AG09309 (cell line): ENCODE data around the gene SERPINE2.

Source experiments
- DNase-seq: peaks from one replicate; pipeline ENCODE4 v3.0.0-alpha.2; 2010; ENCODE audit warnings: low read depth
- H3K4me3 ChIP-seq: 2 replicates; pipeline ENCODE4 v1.5.1; 2011; ENCODE audit warnings: mild to moderate bottlenecking, low read depth, low read length, moderate library complexity; ENCODE audit not compliant: control insufficient read depth
- TF ChIP-seq, protein P1 (sequence below): IDR thresholded peaks from 2 replicates; pipeline ENCODE4 v1.5.1; 2011; ENCODE audit warnings: mild to moderate bottlenecking, low read depth, low read length, inconsistent platforms; ENCODE audit not compliant: insufficient read depth, control insufficient read depth; ENCODE audit errors: missing control alignments

Gene SERPINE2

DNA sequence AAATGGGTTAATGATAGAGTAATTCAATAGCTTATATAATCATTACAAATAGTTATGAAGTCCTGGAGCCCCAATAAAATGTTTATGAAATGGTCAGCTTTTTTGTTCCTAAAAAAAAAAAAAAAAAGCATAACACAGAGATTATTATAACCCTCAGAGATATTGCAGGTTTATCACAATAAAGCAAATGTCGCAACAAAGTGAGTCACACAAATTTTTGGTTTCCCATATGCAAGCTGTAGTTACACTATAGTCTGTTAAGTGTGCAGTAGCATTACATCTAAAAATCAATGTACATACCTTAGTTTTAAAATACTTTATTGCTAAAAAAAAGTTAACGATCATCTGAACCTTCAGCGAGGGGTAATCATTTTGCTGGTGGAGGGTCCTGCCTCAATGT lies 114.0 kb downstream of the SERPINE2 start:
- TF ChIP-seq, protein P1, sequence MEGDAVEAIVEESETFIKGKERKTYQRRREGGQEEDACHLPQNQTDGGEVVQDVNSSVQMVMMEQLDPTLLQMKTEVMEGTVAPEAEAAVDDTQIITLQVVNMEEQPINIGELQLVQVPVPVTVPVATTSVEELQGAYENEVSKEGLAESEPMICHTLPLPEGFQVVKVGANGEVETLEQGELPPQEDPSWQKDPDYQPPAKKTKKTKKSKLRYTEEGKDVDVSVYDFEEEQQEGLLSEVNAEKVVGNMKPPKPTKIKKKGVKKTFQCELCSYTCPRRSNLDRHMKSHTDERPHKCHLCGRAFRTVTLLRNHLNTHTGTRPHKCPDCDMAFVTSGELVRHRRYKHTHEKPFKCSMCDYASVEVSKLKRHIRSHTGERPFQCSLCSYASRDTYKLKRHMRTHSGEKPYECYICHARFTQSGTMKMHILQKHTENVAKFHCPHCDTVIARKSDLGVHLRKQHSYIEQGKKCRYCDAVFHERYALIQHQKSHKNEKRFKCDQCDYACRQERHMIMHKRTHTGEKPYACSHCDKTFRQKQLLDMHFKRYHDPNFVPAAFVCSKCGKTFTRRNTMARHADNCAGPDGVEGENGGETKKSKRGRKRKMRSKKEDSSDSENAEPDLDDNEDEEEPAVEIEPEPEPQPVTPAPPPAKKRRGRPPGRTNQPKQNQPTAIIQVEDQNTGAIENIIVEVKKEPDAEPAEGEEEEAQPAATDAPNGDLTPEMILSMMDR: no peak
- no peak overlapping the region for H3K4me3 ChIP-seq

More for the DNA sequence above, 114.0 kb downstream of the SERPINE2 start:
- DNase-seq: no peak
